ENCODE results near the gene INS.

The INS gene

GRCh38 chr11:2143477-2143798, 17.6 kb downstream of the INS start:
- TF ChIP-seq CTCF (conservative IDR thresholded peaks at IDR 0.05; ENCODE audit: low read depth, low read length), result no peak
- H4K20me1 ChIP-seq (ENCODE audit: insufficient read depth), result no peaks in the 10 kb centered on the region
- no peaks in the 10 kb centered on the region for H3K4me1 ChIP-seq (ENCODE audit: low read depth, poor library complexity, severe bottlenecking)
- no peak overlapping the region for H3K27ac ChIP-seq
- peaks cover 80% of the 10 kb centered on the region for H3K27me3 ChIP-seq (ENCODE audit: insufficient read depth, low read depth)
- no peak overlapping the region for H3K4me3 ChIP-seq (IDR thresholded peaks at IDR 0.05; ENCODE audit: insufficient read depth, low read depth, low read length)
- H3K9ac ChIP-seq, result no peak overlapping the region
- H3K4me2 ChIP-seq, result no peak overlapping the region
- H3K36me3 ChIP-seq (ENCODE audit: insufficient read depth), result no peaks in the 10 kb centered on the region
- no peak overlapping the region for H2AFZ ChIP-seq (ENCODE audit: low read depth)
- no peaks in the 10 kb centered on the region for H3K79me2 ChIP-seq (ENCODE audit: insufficient read depth, low read depth)

GRCh38 chr11:2142762-2143202, 18.2 kb downstream of the INS start:
- Histone ChIP-seq H3K4me3 (IDR thresholded peaks at IDR 0.05; ENCODE audit: insufficient read depth, low read depth, low read length) (no peak overlapping the region), H3K36me3 (ENCODE audit: insufficient read depth) (no peaks in the 10 kb centered on the region), H2AFZ (ENCODE audit: low read depth) (no peak overlapping the region), H3K27me3 (ENCODE audit: insufficient read depth, low read depth) (peaks cover 74% of the 10 kb centered on the region), H3K4me2 (no peak overlapping the region), H3K27ac (no peak overlapping the region), H3K79me2 (ENCODE audit: insufficient read depth, low read depth) (no peaks in the 10 kb centered on the region), H3K4me1 (ENCODE audit: low read depth, poor library complexity, severe bottlenecking) (no peaks in the 10 kb centered on the region), H4K20me1 (ENCODE audit: insufficient read depth) (no peaks in the 10 kb centered on the region), H3K9ac (no peak overlapping the region)
- no peak for TF ChIP-seq CTCF (conservative IDR thresholded peaks at IDR 0.05; ENCODE audit: low read depth, low read length)

GRCh38 chr11:2142300-2142759, 18.7 kb downstream of the INS start:
- Histone ChIP-seq H3K4me2 (no peak overlapping the region), H3K36me3 (ENCODE audit: insufficient read depth) (no peaks in the 10 kb centered on the region), H4K20me1 (ENCODE audit: insufficient read depth) (no peaks in the 10 kb centered on the region), H2AFZ (ENCODE audit: low read depth) (no peak overlapping the region), H3K79me2 (ENCODE audit: insufficient read depth, low read depth) (no peaks in the 10 kb centered on the region), H3K9ac (no peak overlapping the region), H3K4me3 (IDR thresholded peaks at IDR 0.05; ENCODE audit: insufficient read depth, low read depth, low read length) (no peak overlapping the region), H3K27me3 (ENCODE audit: insufficient read depth, low read depth) (peaks cover 74% of the 10 kb centered on the region), H3K27ac (no peak overlapping the region), H3K4me1 (ENCODE audit: low read depth, poor library complexity, severe bottlenecking) (no peaks in the 10 kb centered on the region)
- TF ChIP-seq CTCF (conservative IDR thresholded peaks at IDR 0.05; ENCODE audit: low read depth, low read length), result no peak

- no peaks in the 10 kb centered on the region for H4K20me1 ChIP-seq (ENCODE audit: insufficient read depth)
- TF ChIP-seq CTCF (conservative IDR thresholded peaks at IDR 0.05; ENCODE audit: low read depth, low read length), result no peak
- no peaks in the 10 kb centered on the region for H3K36me3 ChIP-seq (ENCODE audit: insufficient read depth)
- H3K4me2 ChIP-seq, result no peak overlapping the region
- peaks cover 70% of the 10 kb centered on the region for H3K27me3 ChIP-seq (ENCODE audit: insufficient read depth, low read depth)
- no peak overlapping the region for H3K4me3 ChIP-seq (IDR thresholded peaks at IDR 0.05; ENCODE audit: insufficient read depth, low read depth, low read length)
- H3K27ac ChIP-seq, result no peak overlapping the region
- no peak overlapping the region for H3K9ac ChIP-seq
- H3K79me2 ChIP-seq (ENCODE audit: insufficient read depth, low read depth), result no peaks in the 10 kb centered on the region
- no peak overlapping the region for H2AFZ ChIP-seq (ENCODE audit: low read depth)
- no peaks in the 10 kb centered on the region for H3K4me1 ChIP-seq (ENCODE audit: low read depth, poor library complexity, severe bottlenecking)
Measured at GRCh38 chr11:2140411-2141400, 20.3 kb downstream of the INS start.

All from KMS-11 (cell line).